SK-N-SH (cell line): ENCODE results near the gene STAC. TPM values are rescaled to one million over a fixed set of nuclear protein-coding genes. Genes with fewer than 3 reads are reported as not detected.
A peak's percentile ranks its signal among the peaks of the same experiment; 100 is the strongest.
"Not testable (repeated sequence)": the region's sequence is repeated elsewhere in the genome, so short reads cannot be mapped to it uniquely, and the experiment has no call there.

Experiments used
- CTCF ChIA-PET: fragments of 300-600, 350-600 bp; formaldehyde crosslinking; extraction: SDS; loops from one replicate; lab custom pipeline; 2021; lab: Yijun Ruan, JAX
- POLR2A ChIA-PET: fragments of 350-600 bp; sonication (Branson Sonifier 250); formaldehyde crosslinking; extraction: SDS; loops from one replicate; lab custom pipeline; 2020; ENCODE audit warnings: antibody characterized with exemption, inconsistent platforms; lab: Yijun Ruan, JAX
- DNase-seq: peaks from one replicate; pipeline ENCODE4 v3.0.0; 2012
- H2AFZ ChIP-seq: fragments of 200-600 bp; sonication (generic); 2 replicates; pipeline ENCODE4 v1.8.1; 2016; ENCODE audit warnings: antibody characterized with exemption, mild to moderate bottlenecking, low read depth
- H3F3A ChIP-seq: fragments of 200-600 bp; sonication (generic); replicated peaks from 2 replicates; pipeline ENCODE3; 2016; ENCODE audit warnings: antibody characterized with exemption, mild to moderate bottlenecking; ENCODE audit not compliant: insufficient read depth
- H3K27ac ChIP-seq, 2 experiments: fragments of 200-500 bp in 1 of 2; fragments of 200-600 bp in 1 of 2; sonication (Bioruptor generic) in 1 of 2; sonication (generic), shearing (Covaris generic) in 1 of 2; 2 replicates each; pipeline versions ENCODE4 v1.5.1 to v1.6.1; 2014 to 2016; ENCODE audit warnings: low read depth in 2 of 2, inconsistent platforms in 1 of 2, low read length in 1 of 2, mild to moderate bottlenecking in 1 of 2, mixed read lengths in 1 of 2
- H3K27me3 ChIP-seq: fragments of 200-600 bp; sonication (generic), shearing (Covaris generic); 2 replicates; pipeline ENCODE4 v1.6.1; 2016; ENCODE audit warnings: mixed run types; ENCODE audit not compliant: insufficient read depth
- H3K36me3 ChIP-seq, 2 experiments: fragments of 200-500 bp in 1 of 2; fragments of 200-600 bp in 1 of 2; sonication (Bioruptor generic) in 1 of 2; sonication (generic) in 1 of 2; replicated peaks in 1 of 2; 2 replicates each; pipeline versions ENCODE3 to v1.5.1; 2014 to 2016; ENCODE audit warnings: low read length in 1 of 2, mild to moderate bottlenecking in 1 of 2; ENCODE audit not compliant: insufficient read depth in 2 of 2, control insufficient read depth in 1 of 2
- H3K4me1 ChIP-seq, 2 experiments: fragments of 200-500 bp in 1 of 2; fragments of 200-600 bp in 1 of 2; sonication (Bioruptor generic) in 1 of 2; sonication (generic), shearing (Covaris generic) in 1 of 2; 2 replicates each; pipeline versions ENCODE4 v1.5.1 to v1.6.1; 2014 to 2016; ENCODE audit warnings: low read depth in 1 of 2, low read length in 1 of 2, mixed run types in 1 of 2; ENCODE audit not compliant: insufficient read depth in 2 of 2, control insufficient read depth in 1 of 2
- H3K4me2 ChIP-seq: fragments of 200-600 bp; sonication (generic), shearing (Covaris generic); 2 replicates; pipeline ENCODE4 v1.6.1; 2017; ENCODE audit warnings: mixed run types
- H3K4me3 ChIP-seq, 2 experiments: fragments of 200-500 bp in 1 of 2; fragments of 200-600 bp in 1 of 2; sonication (Bioruptor generic) in 1 of 2; sonication (generic), shearing (Covaris generic) in 1 of 2; 2 replicates each; pipeline versions ENCODE4 v1.5.1 to v1.8.1; 2014 to 2016; ENCODE audit warnings: low read depth in 2 of 2, inconsistent platforms in 1 of 2, low read length in 1 of 2, mild to moderate bottlenecking in 1 of 2, mixed read lengths in 1 of 2, moderate library complexity in 1 of 2
- H3K79me2 ChIP-seq: fragments of 200-600 bp; sonication (generic); 2 replicates; pipeline ENCODE4 v1.8.1; 2017; ENCODE audit warnings: mild to moderate bottlenecking; ENCODE audit not compliant: insufficient read depth
- H3K9ac ChIP-seq: fragments of 200-600 bp; sonication (generic); 2 replicates; pipeline ENCODE4 v1.6.1; 2017; ENCODE audit warnings: mixed run types
- H3K9me2 ChIP-seq: fragments of 200-600 bp; sonication (generic); 2 replicates; pipeline ENCODE4 v1.6.1; 2017; ENCODE audit warnings: mixed run types
- H3K9me3 ChIP-seq: fragments of 200-600 bp; sonication (generic); 2 replicates; pipeline ENCODE4 v1.6.1; 2017; ENCODE audit warnings: mixed run types, mild to moderate bottlenecking, moderate library complexity
- H4K20me1 ChIP-seq: fragments of 200-600 bp; sonication (generic); 2 replicates; pipeline ENCODE4 v1.6.1; 2017; ENCODE audit warnings: mild to moderate bottlenecking, mixed run types; ENCODE audit not compliant: insufficient read depth
- ELF1 ChIP-seq: IDR thresholded peaks from 2 replicates; pipeline ENCODE4 v1.4.0; 2012
- EZH2phosphoT487 ChIP-seq: fragments of 200-600 bp; sonication (generic); IDR thresholded peaks from 2 replicates; pipeline ENCODE4 v1.6.1; 2017; ENCODE audit warnings: low read depth, mixed run types, mild to moderate bottlenecking, antibody characterized with exemption, moderate library complexity, borderline replicate concordance
- FOSL2 ChIP-seq: IDR thresholded peaks from 2 replicates; pipeline ENCODE4 v1.4.0; 2012; ENCODE audit warnings: low read depth, mild to moderate bottlenecking, moderate library complexity, borderline replicate concordance
- GATA2 ChIP-seq: sonication (generic); formaldehyde crosslinking; IDR thresholded peaks from 2 replicates; pipeline ENCODE4 v1.5.0; 2020; ENCODE audit warnings: mild to moderate bottlenecking, missing genetic modification reagents
- JUND ChIP-seq: IDR thresholded peaks from 2 replicates; pipeline ENCODE4 v1.4.0; 2012
- MAX ChIP-seq: IDR thresholded peaks from 2 replicates; pipeline ENCODE4 v1.4.0; 2012; ENCODE audit warnings: low read depth
- NRF1 ChIP-seq: IDR thresholded peaks from 2 replicates; pipeline ENCODE4 v1.6.1; 2012; ENCODE audit warnings: low read depth, mild to moderate bottlenecking, low read length
- RFX5 ChIP-seq: IDR thresholded peaks from 2 replicates; pipeline ENCODE4 v1.6.1; 2012; ENCODE audit warnings: mild to moderate bottlenecking, improper control_type of control experiment, low read length
- SIN3A ChIP-seq: IDR thresholded peaks from 2 replicates; pipeline ENCODE4 v1.6.1; 2012; ENCODE audit warnings: low read depth, mild to moderate bottlenecking, low read length, moderate library complexity, borderline replicate concordance
- SMC3 ChIP-seq: IDR thresholded peaks from 2 replicates; pipeline ENCODE4 v1.6.1; 2012; ENCODE audit warnings: low read depth, low read length, improper control_type of control experiment
- TAF1 ChIP-seq: IDR thresholded peaks from 2 replicates; pipeline ENCODE4 v1.6.1; 2012; ENCODE audit warnings: low read depth, mild to moderate bottlenecking, low read length, moderate library complexity, borderline replicate concordance
- TCF12 ChIP-seq: IDR thresholded peaks from 2 replicates; pipeline ENCODE4 v1.4.0; 2012
- TEAD4 ChIP-seq: IDR thresholded peaks from 2 replicates; pipeline ENCODE4 v1.4.0; 2012; ENCODE audit warnings: mild to moderate bottlenecking, borderline replicate concordance; ENCODE audit not compliant: insufficient read depth
- USF1 ChIP-seq: IDR thresholded peaks from 2 replicates; pipeline ENCODE4 v1.4.0; 2012; ENCODE audit warnings: low read depth, borderline replicate concordance
- WGBS: methylation state at CpG from one replicate; pipeline ENCODE4 v1.1.6; 2017; ENCODE audit warnings: low lambda C conversion rate; 5-methylcytosine and 5-hydroxymethylcytosine counted together
- polyA plus RNA-seq, 3 experiments: library from polyadenylated mRNA; depleted of rRNA; stranded (reverse); fragments of >200 nt; gene quantifications; 2 replicates each; pipeline ENCODE4 v1.2.3, GENCODE V29; 2012

The STAC gene
- polyA plus RNA-seq, 1 of the 3 experiments (the other 2 are of a cell fraction) = 25.0 TPM

- peaks cover 36% of the 10 kb centered on the region in 2 experiments for H3K36me3 ChIP-seq
- DNase-seq = no peak
- no peaks in the 10 kb centered on the region; the same call in 1 of the 2 replicates for H3K79me2 ChIP-seq
- H2AFZ ChIP-seq = no peak overlapping the region
- no peak overlapping the region for H3K9ac ChIP-seq
- H3K27ac ChIP-seq = no peak overlapping the region
- no peak overlapping the region for H3K4me3 ChIP-seq
- CTCF ChIA-PET = no interaction called here
- H3K4me2 ChIP-seq = no peak overlapping the region
- no peaks in the 10 kb centered on the region for H3K9me2 ChIP-seq
- no peaks in the 10 kb centered on the region for H3K27me3 ChIP-seq
- TF ChIP-seq MAX = no peak
- TF ChIP-seq TAF1 = no peak
- TF ChIP-seq JUND = no peak
- TF ChIP-seq EZH2phosphoT487 = no peak
- TF ChIP-seq SIN3A = no peak
- TF ChIP-seq SMC3 = no peak
- no peak for TF ChIP-seq TCF12
- no peak for TF ChIP-seq RFX5
- TF ChIP-seq USF1 = no peak
- no peak for TF ChIP-seq NRF1
- TF ChIP-seq ELF1 = no peak
- peaks cover 24% of the 10 kb centered on the region for H3F3A ChIP-seq
- POLR2A ChIA-PET = no interaction called here
- peaks cover 0 to 10% of the 10 kb centered on the region in 2 experiments; a peak in 2 of 4 replicates for H3K4me1 ChIP-seq
- H3K9me3 ChIP-seq = no peaks in the 10 kb centered on the region
- H4K20me1 ChIP-seq = no peaks in the 10 kb centered on the region
Measured at GRCh38 chr3:36459177-36459576, 78.9 kb downstream of the STAC start.

- peaks cover 14 to 41% of the 10 kb centered on the region in 2 experiments for H3K36me3 ChIP-seq
- H3K9me2 ChIP-seq = no peaks in the 10 kb centered on the region
- peak overlapping the region in 1 of 2 experiments; percentile 51; a peak in 2 of 4 replicates for H3K27ac ChIP-seq
- ChIA-PET POLR2A (no interaction called here), CTCF (no interaction called here)
- H3K9ac ChIP-seq = no peak overlapping the region
- 0 out of 2 replicates have a peak, but pooled peaks have one; percentile 10 for TF ChIP-seq JUND
- TF ChIP-seq TEAD4 = 0 out of 2 replicates have a peak, but pooled peaks have one; percentile 13
- peak; percentile 8; the same call in 1 of the 2 replicates for TF ChIP-seq USF1
- no peak for TF ChIP-seq GATA2 (CRISPR knock-in tag)
- 0 out of 2 replicates have a peak, but pooled peaks have one; percentile 13 for TF ChIP-seq TCF12
- peak; percentile 51; the same call in 1 of the 2 replicates for TF ChIP-seq FOSL2
- no peak for TF ChIP-seq ELF1
- TF ChIP-seq, all 33 proteins: peak for 5
- Histone ChIP-seq H3K9me3 (no peaks in the 10 kb centered on the region; the same call in 1 of the 2 replicates), H3K79me2 (peaks cover 9% of the 10 kb centered on the region), H3K4me2 (peak overlapping the region; percentile 17), H3K4me3 (no peak overlapping the region), H4K20me1 (no peaks in the 10 kb centered on the region), H3F3A (peaks cover 24% of the 10 kb centered on the region), H3K27me3 (no peaks in the 10 kb centered on the region), H3K4me1 (peaks cover 0 to 10% of the 10 kb centered on the region in 2 experiments; a peak in 2 of 4 replicates), H2AFZ (no peak overlapping the region)
- 44% methylated on average over 1 of the region's 1 CpG for WGBS
- DNase-seq = no peak
Measured at GRCh38 chr3:36461597-36461996, 81.3 kb downstream of the STAC start.

GRCh38 chr3:36472045-36472444, 91.7 kb downstream of the STAC start:
- H3K27ac ChIP-seq, H3F3A ChIP-seq, H3K4me1 ChIP-seq, POLR2A ChIA-PET, H3K27me3 ChIP-seq, H3K9me3 ChIP-seq, H3K9me2 ChIP-seq, DNase-seq, H3K4me3 ChIP-seq, H2AFZ ChIP-seq, H3K9ac ChIP-seq, H3K4me2 ChIP-seq, H4K20me1 ChIP-seq, CTCF ChIA-PET: not testable (repeated sequence)
- H3K36me3 ChIP-seq = peaks cover 12 to 15% of the 10 kb centered on the region in 2 experiments
- H3K79me2 ChIP-seq = peaks cover 34% of the 10 kb centered on the region
- WGBS = 79% methylated on average over 3 of the region's 6 CpGs
